Measurements from ENCODE around the gene WDFY4.

Gene WDFY4

GRCh38 chr10:48750019-48750418 lies 65.3 kb downstream of the WDFY4 start:
- TF ChIP-seq CTCF (IDR thresholded peaks at IDR 0.05), result no peak
- no peak overlapping the region for H3K27ac Mint-ChIP-seq
- no peaks in the 10 kb centered on the region for H3K4me1 Mint-ChIP-seq
- peaks cover 4% of the 10 kb centered on the region for H3K27me3 Mint-ChIP-seq (ENCODE audit: low read depth, poor library complexity)
- H3K4me3 Mint-ChIP-seq, result no peak overlapping the region
- peaks cover 8% of the 10 kb centered on the region for H3K9me3 Mint-ChIP-seq
- no peaks in the 10 kb centered on the region for H3K36me3 Mint-ChIP-seq (ENCODE audit: low read depth)
- no peak for DNase-seq

DNA sequence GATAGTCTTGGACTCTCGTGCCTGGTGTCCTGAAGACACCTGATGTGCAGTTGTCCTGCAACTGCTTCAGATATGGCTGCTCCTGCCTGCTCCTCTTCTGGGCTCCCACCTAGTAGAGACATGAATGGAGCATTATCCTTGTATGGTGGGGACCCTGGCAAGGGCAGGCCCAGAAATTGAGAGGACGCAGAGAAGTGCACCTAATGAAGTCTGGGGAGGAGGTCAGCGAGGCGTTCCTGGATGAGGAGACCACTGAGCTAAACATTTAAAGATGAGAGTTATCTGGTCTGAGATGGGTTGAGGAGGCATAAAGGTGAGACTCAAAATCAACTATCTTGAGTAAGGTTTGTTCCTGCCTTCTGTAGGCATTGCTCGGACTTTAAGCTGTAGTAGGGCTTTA lies 66.3 kb downstream of the WDFY4 start:
- Mint-ChIP-seq H3K27me3 (ENCODE audit: low read depth, poor library complexity) (peaks cover 4% of the 10 kb centered on the region), H3K4me3 (no peak overlapping the region), H3K27ac (no peak overlapping the region), H3K9me3 (peaks cover 8% of the 10 kb centered on the region), H3K4me1 (no peaks in the 10 kb centered on the region), H3K36me3 (ENCODE audit: low read depth) (no peaks in the 10 kb centered on the region)
- no peak for DNase-seq
- no peak for TF ChIP-seq CTCF (IDR thresholded peaks at IDR 0.05)

GRCh38 chr10:48751730-48752129 lies 67.1 kb downstream of the WDFY4 start:
- Mint-ChIP-seq H3K4me3 (no peak overlapping the region), H3K36me3 (ENCODE audit: low read depth) (no peaks in the 10 kb centered on the region), H3K27me3 (ENCODE audit: low read depth, poor library complexity) (peaks cover 4% of the 10 kb centered on the region), H3K27ac (no peak overlapping the region), H3K4me1 (no peaks in the 10 kb centered on the region), H3K9me3 (peaks cover 8% of the 10 kb centered on the region)
- DNase-seq, result no peak
- no peak for TF ChIP-seq CTCF (IDR thresholded peaks at IDR 0.05)

GRCh38 chr10:48758411-48758810 lies 73.7 kb downstream of the WDFY4 start:
- Mint-ChIP-seq H3K27me3 (ENCODE audit: low read depth, poor library complexity) (peaks cover 20% of the 10 kb centered on the region), H3K36me3 (ENCODE audit: low read depth) (no peaks in the 10 kb centered on the region), H3K4me3 (no peak overlapping the region), H3K9me3 (peaks cover 4% of the 10 kb centered on the region), H3K27ac (no peak overlapping the region), H3K4me1 (no peaks in the 10 kb centered on the region)
- no peak for DNase-seq
- TF ChIP-seq CTCF (IDR thresholded peaks at IDR 0.05), result no peak

DNA sequence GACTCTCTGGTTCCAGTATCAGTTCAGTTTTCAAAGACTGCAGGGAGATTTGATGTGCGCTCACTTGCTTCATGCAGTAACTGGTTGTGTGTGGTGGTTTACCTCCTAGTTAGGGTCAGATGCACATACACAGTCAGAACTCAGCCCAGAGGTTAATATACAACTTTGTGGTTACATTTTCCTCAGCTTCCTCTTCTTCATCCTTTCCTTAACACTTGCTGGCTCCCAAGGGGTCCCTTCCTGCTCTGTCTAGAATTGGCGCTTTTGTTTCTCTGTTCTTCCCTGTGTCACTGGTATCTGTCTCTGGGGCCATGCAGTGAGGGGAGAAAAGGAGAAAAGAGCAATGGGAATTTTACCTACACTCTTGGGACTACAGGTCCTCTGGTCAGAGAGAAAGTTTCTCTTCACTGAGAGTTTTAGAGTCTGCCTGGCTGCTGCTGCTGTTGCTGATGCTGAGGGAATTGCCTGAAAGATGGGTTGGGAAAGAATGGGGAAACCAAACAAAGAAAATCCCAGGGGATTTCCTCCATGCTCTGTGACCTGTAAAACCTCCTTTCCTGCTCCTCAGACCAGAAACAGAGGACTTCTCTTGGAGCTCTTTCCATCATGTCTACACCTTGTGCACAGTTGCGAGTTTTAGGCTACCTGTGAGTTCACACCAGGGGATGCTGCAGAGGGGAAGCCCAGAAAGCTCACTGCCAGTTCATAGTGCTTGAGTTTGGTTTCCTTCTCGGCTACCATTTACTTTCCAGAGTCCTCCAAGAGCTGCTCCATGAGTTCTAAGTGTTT lies 74.6 kb downstream of the WDFY4 start:
- Mint-ChIP-seq H3K27me3 (ENCODE audit: low read depth, poor library complexity) (peaks cover 20% of the 10 kb centered on the region), H3K27ac (no peak overlapping the region), H3K9me3 (peaks cover 4% of the 10 kb centered on the region)

More for the DNA sequence above, 74.6 kb downstream of the WDFY4 start:
- H3K36me3 Mint-ChIP-seq (ENCODE audit: low read depth), result no peaks in the 10 kb centered on the region
- H3K4me3 Mint-ChIP-seq, result no peak overlapping the region
- H3K4me1 Mint-ChIP-seq, result no peaks in the 10 kb centered on the region
- no peak for DNase-seq
- TF ChIP-seq CTCF (IDR thresholded peaks at IDR 0.05), result no peak
